Body of pancreas (tissue), 4 donors: ENCODE results near the gene SERPINB10.

Experiments used
- CTCF ChIP-seq, 7 experiments: fragments of 450-650 bp in 4 of 7; fragments of 200-600 bp in 3 of 7; sonication (generic) in 3 of 7; IDR thresholded peaks; one replicate each; pipeline ENCODE4 v1.5.1; 2016 to 2019; ENCODE audit warnings: antibody characterized with exemption in 7 of 7
- POLR2A ChIP-seq, 3 donors: fragments of 450-650 bp; IDR thresholded peaks; one replicate each; pipeline ENCODE4 v1.6.1; 2016; ENCODE audit warnings: antibody characterized with exemption in 3 of 3, mild to moderate bottlenecking in 2 of 3

GRCh38 chr18:63930773-63931354 is 23.1 kb downstream of the SERPINB10 start:
- TF ChIP-seq CTCF (IDR thresholded peaks at IDR 0.05) (no peak), POLR2A (IDR thresholded peaks at IDR 0.05) (no peak)
